Type B pancreatic cell (in vitro differentiated cells): Measurements from ENCODE around the gene UNC93A. TPM values are rescaled to one million over a fixed set of nuclear protein-coding genes. Genes with fewer than 3 reads are reported as not detected.

Experiments used
- DNase-seq: peaks from one replicate; pipeline ENCODE4 v3.0.0; 2021; ENCODE audit warnings: mixed read lengths; ENCODE audit not compliant: unreplicated experiment; ENCODE audit errors: extremely low spot score
- H3K27ac Mint-ChIP-seq: 2 replicates; pipeline ENCODE4 v1.8.0; 2021; ENCODE audit warnings: mild to moderate bottlenecking, mixed read lengths
- H3K27me3 Mint-ChIP-seq: 2 replicates; pipeline ENCODE4 v1.8.0; 2021; ENCODE audit warnings: mixed read lengths
- H3K36me3 Mint-ChIP-seq: 2 replicates; pipeline ENCODE4 v1.8.0; 2021; ENCODE audit warnings: mixed read lengths
- H3K4me1 Mint-ChIP-seq: one replicate; pipeline ENCODE4 v1.8.0; 2021; ENCODE audit warnings: mixed read lengths; ENCODE audit not compliant: unreplicated experiment
- H3K4me3 Mint-ChIP-seq: 2 replicates; pipeline ENCODE4 v1.8.0; 2021; ENCODE audit warnings: mild to moderate bottlenecking, mixed read lengths
- H3K9me3 Mint-ChIP-seq: 2 replicates; pipeline ENCODE4 v1.8.0; 2021; ENCODE audit warnings: mixed read lengths
- CTCF ChIP-seq: fragments of 200-600 bp; sonication (generic); conservative IDR thresholded peaks from 2 replicates; pipeline ENCODE4 v1.5.0; 2021; ENCODE audit warnings: antibody characterized with exemption, mild to moderate bottlenecking
- total RNA-seq: library from RNA; stranded (reverse); gene quantifications from 2 replicates; pipeline ENCODE4 v1.2.1, GENCODE V29; 2021; ENCODE audit warnings: low replicate concordance

UNC93A gene
- total RNA-seq, 1 donor from 2014 or later, result 3.7 TPM

- Mint-ChIP-seq H3K36me3 (no peaks in the 10 kb centered on the region), H3K4me3 (peak overlapping the region; percentile 17), H3K4me1 (peaks cover 65% of the 10 kb centered on the region), H3K9me3 (no peaks in the 10 kb centered on the region), H3K27me3 (peaks cover 4% of the 10 kb centered on the region), H3K27ac (peak overlapping the region; percentile 61)
- no peak for DNase-seq
- TF ChIP-seq CTCF, result no peak
Measured at GRCh38 chr6:167270499-167271311, 20.4 kb upstream of the UNC93A start.

GRCh38 chr6:167272151-167272550, 19.0 kb upstream of the UNC93A start:
- TF ChIP-seq CTCF, result no peak
- H3K36me3 Mint-ChIP-seq, result no peaks in the 10 kb centered on the region
- peaks cover 4% of the 10 kb centered on the region for H3K27me3 Mint-ChIP-seq
- peak overlapping the region; percentile 18 for H3K4me3 Mint-ChIP-seq
- no peak for DNase-seq
- peak overlapping the region; percentile 70 for H3K27ac Mint-ChIP-seq
- peaks cover 59% of the 10 kb centered on the region for H3K4me1 Mint-ChIP-seq
- no peaks in the 10 kb centered on the region for H3K9me3 Mint-ChIP-seq

- TF ChIP-seq CTCF, result no peak
- Mint-ChIP-seq H3K36me3 (no peaks in the 10 kb centered on the region), H3K4me3 (no peak overlapping the region), H3K27me3 (peaks cover 3% of the 10 kb centered on the region), H3K4me1 (peaks cover 61% of the 10 kb centered on the region), H3K27ac (peak overlapping the region; percentile 70), H3K9me3 (no peaks in the 10 kb centered on the region)
- DNase-seq, result no peak
Measured at GRCh38 chr6:167272696-167273379, 18.3 kb upstream of the UNC93A start.

- DNase-seq, result no peak
- Mint-ChIP-seq H3K4me1 (peaks cover 63% of the 10 kb centered on the region), H3K9me3 (no peaks in the 10 kb centered on the region), H3K4me3 (no peak overlapping the region), H3K27ac (no peak overlapping the region), H3K27me3 (peaks cover 3% of the 10 kb centered on the region), H3K36me3 (no peaks in the 10 kb centered on the region)
- TF ChIP-seq CTCF, result no peak
Measured at GRCh38 chr6:167274270-167274669, 16.8 kb upstream of the UNC93A start.

GRCh38 chr6:167275001-167275400, 16.1 kb upstream of the UNC93A start:
- Mint-ChIP-seq H3K27ac (peak overlapping the region; percentile 42), H3K27me3 (peaks cover 3% of the 10 kb centered on the region), H3K4me3 (no peak overlapping the region), H3K36me3 (no peaks in the 10 kb centered on the region), H3K9me3 (no peaks in the 10 kb centered on the region), H3K4me1 (peaks cover 69% of the 10 kb centered on the region)
- no peak for DNase-seq
- no peak for TF ChIP-seq CTCF
